Mesendoderm (in vitro differentiated cells): ENCODE results near the gene PDE4D.

Source experiments
- DNase-seq: peaks from one replicate; pipeline ENCODE4 v3.0.0; 2013
- H2AK5ac ChIP-seq: 2 replicates; pipeline ENCODE4 v1.6.1; 2013; ENCODE audit warnings: low read length, inconsistent platforms
- H2BK120ac ChIP-seq: 2 replicates; pipeline ENCODE4 v1.6.1; 2013; ENCODE audit warnings: low read depth, mild to moderate bottlenecking, low read length, moderate library complexity, mixed read lengths
- H2BK15ac ChIP-seq: replicated peaks from 2 replicates; pipeline ENCODE4 v1.6.1; 2013; ENCODE audit warnings: low read depth, mild to moderate bottlenecking, moderate library complexity
- H2BK5ac ChIP-seq: 2 replicates; pipeline ENCODE4 v1.6.1; 2013; ENCODE audit warnings: low read length, inconsistent platforms
- H3K18ac ChIP-seq: 2 replicates; pipeline ENCODE4 v1.6.1; 2013; ENCODE audit warnings: mild to moderate bottlenecking, low read length, mixed read lengths
- H3K23ac ChIP-seq: one replicate; pipeline ENCODE4 v1.6.1; 2013; ENCODE audit warnings: low read length
- H3K27ac ChIP-seq: 2 replicates; pipeline ENCODE4 v1.5.1; 2013; ENCODE audit warnings: low read depth, mild to moderate bottlenecking, inconsistent platforms, low read length, moderate library complexity
- H3K27me3 ChIP-seq: 2 replicates; pipeline ENCODE4 v1.6.1; 2013; ENCODE audit warnings: low read length, control low read depth, mild to moderate bottlenecking, inconsistent platforms; ENCODE audit not compliant: insufficient read depth, poor library complexity
- H3K36me3 ChIP-seq: 2 replicates; pipeline ENCODE4 v1.6.1; 2013; ENCODE audit warnings: low read length, inconsistent platforms; ENCODE audit not compliant: control insufficient read depth, insufficient read depth
- H3K4ac ChIP-seq: one replicate; pipeline ENCODE4 v1.6.1; 2013; ENCODE audit warnings: low read depth, mild to moderate bottlenecking, low read length, moderate library complexity
- H3K4me1 ChIP-seq: 2 replicates; pipeline ENCODE4 v1.6.1; 2013; ENCODE audit warnings: low read depth, low read length, inconsistent platforms; ENCODE audit not compliant: control insufficient read depth
- H3K4me2 ChIP-seq: 2 replicates; pipeline ENCODE4 v1.6.1; 2013; ENCODE audit warnings: low read length
- H3K4me3 ChIP-seq: 2 replicates; pipeline ENCODE4 v1.5.1; 2013; ENCODE audit warnings: mild to moderate bottlenecking, low read length
- H3K56ac ChIP-seq: one replicate; pipeline ENCODE4 v1.6.1; 2013; ENCODE audit warnings: low read length
- H3K79me1 ChIP-seq: 2 replicates; pipeline ENCODE4 v1.6.1; 2013; ENCODE audit warnings: low read length, inconsistent platforms
- H3K79me2 ChIP-seq: 2 replicates; pipeline ENCODE4 v1.6.1; 2013; ENCODE audit warnings: mild to moderate bottlenecking, low read length; ENCODE audit not compliant: control insufficient read depth, insufficient read depth
- H3K9ac ChIP-seq: 2 replicates; pipeline ENCODE4 v1.6.1; 2013; ENCODE audit warnings: low read length, inconsistent platforms
- H4K5ac ChIP-seq: one replicate; pipeline ENCODE4 v1.6.1; 2013; ENCODE audit warnings: low read length
- H4K8ac ChIP-seq: one replicate; pipeline ENCODE4 v1.6.1; 2013; ENCODE audit warnings: low read depth, mild to moderate bottlenecking, control low read depth, low read length, moderate library complexity
- WGBS: extraction: QIAGEN DNeasy Blood & Tissue Kit; methylation state at CpG from one replicate; pipeline ENCODE4 v1.1.7; 2013; ENCODE audit warnings: low lambda C conversion rate, missing lambda C conversion rate; ENCODE audit not compliant: insufficient coverage; ENCODE audit errors: extremely low coverage; 5-methylcytosine and 5-hydroxymethylcytosine counted together

The PDE4D gene

DNA sequence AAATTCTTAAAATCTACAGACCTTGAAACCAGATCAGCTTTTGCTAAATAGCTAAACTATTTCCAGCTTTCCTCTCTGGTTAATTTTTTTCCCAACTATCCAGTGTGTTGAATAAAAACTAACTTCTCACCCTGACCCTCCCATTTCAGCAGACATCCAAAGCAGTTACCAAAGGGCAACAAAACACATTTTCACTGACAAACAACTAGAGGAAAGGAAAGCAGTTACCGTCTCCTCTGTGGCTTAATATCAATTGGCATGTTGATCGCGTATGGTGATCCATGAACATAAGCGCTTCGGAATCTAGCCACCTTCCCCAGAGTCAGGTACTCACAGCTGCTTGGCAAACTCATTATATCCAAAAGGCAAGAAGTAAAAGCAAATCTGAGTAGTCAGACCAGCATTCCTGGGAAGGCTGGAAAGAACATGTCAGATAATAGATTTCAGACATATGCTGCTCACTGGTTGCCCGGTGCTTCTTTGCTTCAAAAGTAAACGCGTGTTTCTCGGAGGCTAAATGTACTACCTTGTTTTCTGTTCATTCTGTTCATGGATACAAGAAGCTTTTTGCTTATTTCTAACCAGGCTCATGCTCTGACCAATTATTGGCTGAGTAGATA is 463.4 kb downstream of the PDE4D start:
- no peak overlapping the region for H3K18ac ChIP-seq
- no peaks in the 10 kb centered on the region for H3K27me3 ChIP-seq
- no peak overlapping the region for H2BK15ac ChIP-seq
- no peak overlapping the region for H2BK5ac ChIP-seq
- WGBS: no CpG with 5 or more reads among the region's 9 CpGs
- H2AK5ac ChIP-seq: no peak overlapping the region
- no peak overlapping the region for H4K5ac ChIP-seq
- no peak for DNase-seq
- H3K4me1 ChIP-seq: no peaks in the 10 kb centered on the region
- H3K4ac ChIP-seq: no peak overlapping the region
- H3K9ac ChIP-seq: no peak overlapping the region
- H3K4me3 ChIP-seq: no peak overlapping the region
- no peaks in the 10 kb centered on the region for H3K79me1 ChIP-seq
- H3K79me2 ChIP-seq: no peaks in the 10 kb centered on the region
- H3K4me2 ChIP-seq: no peak overlapping the region
- H3K23ac ChIP-seq: no peak overlapping the region
- no peak overlapping the region for H3K27ac ChIP-seq
- no peak overlapping the region for H2BK120ac ChIP-seq
- H3K56ac ChIP-seq: no peak overlapping the region
- H4K8ac ChIP-seq: no peak overlapping the region
- H3K36me3 ChIP-seq: no peaks in the 10 kb centered on the region

DNA sequence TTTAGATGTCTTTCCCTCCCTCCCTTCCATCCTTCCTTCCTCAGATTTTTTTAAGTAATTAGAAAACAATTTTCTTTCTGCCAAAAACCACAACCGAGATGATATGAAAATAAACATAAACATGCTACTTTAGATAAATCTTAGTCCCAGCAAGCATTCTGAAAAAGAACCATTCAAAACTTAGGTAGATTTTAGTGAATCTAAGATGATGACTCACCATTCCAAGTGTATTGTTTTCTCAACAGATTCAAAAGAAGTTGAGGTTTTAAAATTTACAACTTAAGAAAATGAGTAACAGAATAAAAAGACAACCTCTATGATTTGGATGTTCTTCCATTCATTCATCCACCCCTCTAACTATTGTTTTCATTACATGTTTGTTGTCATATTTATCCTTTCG is 465.1 kb downstream of the PDE4D start:
- Histone ChIP-seq H2BK120ac (no peak overlapping the region), H3K4me1 (no peaks in the 10 kb centered on the region), H3K27ac (no peak overlapping the region), H3K56ac (no peak overlapping the region), H2BK15ac (no peak overlapping the region), H3K79me1 (no peaks in the 10 kb centered on the region), H3K36me3 (no peaks in the 10 kb centered on the region), H3K4me3 (no peak overlapping the region), H2AK5ac (no peak overlapping the region), H3K23ac (no peak overlapping the region), H3K4me2 (no peak overlapping the region), H3K4ac (no peak overlapping the region), H3K79me2 (no peaks in the 10 kb centered on the region), H4K8ac (no peak overlapping the region), H4K5ac (no peak overlapping the region), H2BK5ac (no peak overlapping the region), H3K18ac (no peak overlapping the region), H3K27me3 (no peaks in the 10 kb centered on the region), H3K9ac (no peak overlapping the region)
- WGBS: no CpG with 5 or more reads among the region's 2 CpGs
- no peak for DNase-seq

DNA sequence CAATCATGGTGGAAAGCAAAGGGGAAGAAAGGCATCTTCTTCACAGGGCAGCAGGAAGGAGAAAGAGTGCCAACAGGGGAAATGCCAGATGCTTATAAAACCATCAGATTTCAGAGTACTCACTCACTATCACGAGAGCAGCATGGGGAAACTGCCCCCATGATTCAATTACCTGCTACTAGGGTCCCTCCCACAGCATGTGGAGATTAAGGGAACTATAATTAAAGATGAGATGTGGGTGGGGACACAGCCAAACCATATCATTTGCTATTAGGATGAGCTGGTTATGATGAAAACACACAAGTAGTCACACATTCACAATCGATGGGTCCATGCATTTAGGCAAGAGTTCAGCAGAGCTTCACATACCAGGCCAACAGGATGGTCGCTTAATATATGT is 469.0 kb downstream of the PDE4D start:
- Histone ChIP-seq H4K8ac (no peak overlapping the region), H3K9ac (no peak overlapping the region), H3K27ac (no peak overlapping the region), H2BK15ac (no peak overlapping the region), H3K36me3 (no peaks in the 10 kb centered on the region), H4K5ac (no peak overlapping the region), H3K27me3 (no peaks in the 10 kb centered on the region), H3K79me2 (no peaks in the 10 kb centered on the region), H2BK120ac (no peak overlapping the region), H3K18ac (no peak overlapping the region), H3K4me1 (no peaks in the 10 kb centered on the region), H3K4me2 (no peak overlapping the region), H2AK5ac (no peak overlapping the region), H3K4me3 (no peak overlapping the region), H3K4ac (no peak overlapping the region), H2BK5ac (no peak overlapping the region), H3K79me1 (no peaks in the 10 kb centered on the region), H3K56ac (no peak overlapping the region), H3K23ac (no peak overlapping the region)
- DNase-seq: no peak
- WGBS: no CpG with 5 or more reads among the region's 3 CpGs

- Histone ChIP-seq H4K8ac (no peak overlapping the region), H2BK120ac (no peak overlapping the region), H3K27ac (no peak overlapping the region), H2BK15ac (no peak overlapping the region), H3K9ac (no peak overlapping the region), H3K4me2 (no peak overlapping the region), H3K79me2 (no peaks in the 10 kb centered on the region), H3K4me3 (no peak overlapping the region), H3K4me1 (no peaks in the 10 kb centered on the region), H3K23ac (no peak overlapping the region), H3K56ac (no peak overlapping the region), H4K5ac (no peak overlapping the region), H3K79me1 (no peaks in the 10 kb centered on the region), H2BK5ac (no peak overlapping the region), H3K18ac (no peak overlapping the region), H3K36me3 (no peaks in the 10 kb centered on the region), H3K27me3 (no peaks in the 10 kb centered on the region), H2AK5ac (no peak overlapping the region), H3K4ac (no peak overlapping the region)
- DNase-seq: no peak
These were observed 470.5 kb downstream of the PDE4D start for GRCh38 chr5:59423021-59423420.

GRCh38 chr5:59421986-59422941 is 471.3 kb downstream of the PDE4D start:
- H3K4me3 ChIP-seq: no peak overlapping the region
- H3K27me3 ChIP-seq: no peaks in the 10 kb centered on the region
- no peak overlapping the region for H4K5ac ChIP-seq
- H3K4ac ChIP-seq: no peak overlapping the region
- H2BK120ac ChIP-seq: no peak overlapping the region
- WGBS: no CpG with 5 or more reads among the region's 6 CpGs
- no peak overlapping the region for H3K9ac ChIP-seq
- no peaks in the 10 kb centered on the region for H3K36me3 ChIP-seq
- H3K4me2 ChIP-seq: no peak overlapping the region
- no peak overlapping the region for H4K8ac ChIP-seq
- H3K79me2 ChIP-seq: no peaks in the 10 kb centered on the region
- H2BK5ac ChIP-seq: no peak overlapping the region
- H3K27ac ChIP-seq: no peak overlapping the region
- no peaks in the 10 kb centered on the region for H3K79me1 ChIP-seq
- no peak overlapping the region for H2BK15ac ChIP-seq
- H2AK5ac ChIP-seq: no peak overlapping the region
- H3K4me1 ChIP-seq: no peaks in the 10 kb centered on the region
- H3K18ac ChIP-seq: no peak overlapping the region
- no peak for DNase-seq
- no peak overlapping the region for H3K56ac ChIP-seq
- no peak overlapping the region for H3K23ac ChIP-seq
